ENCODE data around the gene MAGED1.

The MAGED1 gene

GRCh38 chrX:51892921-51893745 is at the start of gene MAGED1:
MAGED1 (plus strand) TSS chrX:51893623; CDS start chrX:51894305, 682 bp downstream.
- peak; percentile 86 to 93 for DNase-seq

- no peak for DNase-seq
These were observed 46.0 kb upstream of the MAGED1 start for GRCh38 chrX:51847463-51847862.

GRCh38 chrX:51851507-51852085 is 41.8 kb upstream of the MAGED1 start:
- no peak for DNase-seq

GRCh38 chrX:51852096-51852495 is 41.3 kb upstream of the MAGED1 start:
- DNase-seq = no peak

GRCh38 chrX:51852621-51853020 is 40.8 kb upstream of the MAGED1 start:
- no peak for DNase-seq

GRCh38 chrX:51853251-51853650 is 40.2 kb upstream of the MAGED1 start:
- no peak for DNase-seq

- DNase-seq = no peak
These were observed 37.7 kb upstream of the MAGED1 start for GRCh38 chrX:51855698-51856097.

GRCh38 chrX:51857159-51857733 is 36.2 kb upstream of the MAGED1 start:
- no peak for DNase-seq

- peak; percentile 0 to 42 for DNase-seq
These were observed 32.7 kb upstream of the MAGED1 start for GRCh38 chrX:51860679-51861078.

GRCh38 chrX:51862920-51863319 is 30.5 kb upstream of the MAGED1 start:
- no peak for DNase-seq

- DNase-seq = no peak
These were observed 27.2 kb upstream of the MAGED1 start for GRCh38 chrX:51866210-51866609.

- DNase-seq = no peak
These were observed 25.8 kb upstream of the MAGED1 start for GRCh38 chrX:51867626-51868025.

GRCh38 chrX:51870354-51870753 is 23.1 kb upstream of the MAGED1 start:
- no peak for DNase-seq

- DNase-seq = no peak
These were observed 19.3 kb upstream of the MAGED1 start for GRCh38 chrX:51874123-51874522.

GRCh38 chrX:51876441-51876840 is 17.0 kb upstream of the MAGED1 start:
- DNase-seq = no peak

- no peak for DNase-seq
These were observed 15.4 kb upstream of the MAGED1 start for GRCh38 chrX:51878056-51878455.

- no peak for DNase-seq
These were observed 3.6 kb upstream of the MAGED1 start for GRCh38 chrX:51889851-51890250.

- no peak for DNase-seq
These were observed 2.2 kb upstream of the MAGED1 start for GRCh38 chrX:51891245-51891644.

GRCh38 chrX:51891821-51892551 is 1.4 kb upstream of the MAGED1 start:
- peak in 1 of 2 experiments; percentile 3 for DNase-seq

GRCh38 chrX:51893931-51894696 is 691 bp downstream of the MAGED1 start:
- DNase-seq = peak; percentile 18 to 31

- peak in 1 of 2 experiments; percentile 32 for DNase-seq
These were observed 1.4 kb downstream of the MAGED1 start for GRCh38 chrX:51894697-51895336.

GRCh38 chrX:51896626-51897025 is 3.2 kb downstream of the MAGED1 start:
- no peak for DNase-seq
